H1 (cell line): ENCODE measurements around the gene COA1. TPM values are rescaled to one million over a fixed set of nuclear protein-coding genes. Genes with fewer than 3 reads are reported as not detected.

Experiments used
- CTCF ChIA-PET: fragments of 300-600 bp; sonication (Branson Sonifier 250); formaldehyde crosslinking; loops from one replicate; lab custom pipeline; 2021; ENCODE audit not compliant: partially characterized antibody; lab: Charles Lee
- POLR2A ChIA-PET: fragments of 300-600 bp; sonication (Branson Sonifier 250); formaldehyde crosslinking; loops from one replicate; lab custom pipeline; 2021; ENCODE audit warnings: inconsistent platforms; ENCODE audit not compliant: partially characterized antibody; lab: Charles Lee
- DNase-seq, 2 experiments: peaks; one replicate each; pipeline versions ENCODE4 v3.0.0 to v3.0.0-alpha.2; 2010 to 2022; ENCODE audit warnings: low spot score in 2 of 2, low read depth in 1 of 2, mixed read lengths in 1 of 2
- FAIRE-seq: peaks from 2 replicates; lab custom pipeline; 2011; peaks lifted over from hg19 to GRCh38; lab: Jason Lieb, UNC
- H2AFZ ChIP-seq: 2 replicates; pipeline ENCODE4 v1.8.1; 2012; ENCODE audit warnings: low read length, inconsistent platforms
- H2AK5ac ChIP-seq: 2 replicates; pipeline ENCODE4 v1.6.1; 2013; ENCODE audit warnings: low read depth, low read length
- H2BK120ac ChIP-seq: replicated peaks from 2 replicates; pipeline ENCODE3; 2013; ENCODE audit warnings: low read depth, low read length, inconsistent platforms
- H2BK12ac ChIP-seq: 2 replicates; pipeline ENCODE4 v1.6.1; 2013; ENCODE audit warnings: low read depth, low read length
- H2BK15ac ChIP-seq: 2 replicates; pipeline ENCODE4 v1.6.1; 2013; ENCODE audit warnings: low read length
- H2BK20ac ChIP-seq: 2 replicates; pipeline ENCODE4 v1.6.1; 2013; ENCODE audit warnings: low read length
- H2BK5ac ChIP-seq: 2 replicates; pipeline ENCODE4 v1.6.1; 2013; ENCODE audit warnings: low read depth, low read length
- H3K14ac ChIP-seq: 2 replicates; pipeline ENCODE4 v1.6.1; 2013; ENCODE audit warnings: inconsistent platforms; ENCODE audit not compliant: insufficient read length
- H3K18ac ChIP-seq: 2 replicates; pipeline ENCODE4 v1.6.1; 2013; ENCODE audit warnings: low read length; ENCODE audit errors: extremely low read depth
- H3K23ac ChIP-seq: 2 replicates; pipeline ENCODE4 v1.6.1; 2013; ENCODE audit warnings: inconsistent platforms; ENCODE audit not compliant: insufficient read length
- H3K23me2 ChIP-seq: 2 replicates; pipeline ENCODE4 v1.6.1; 2013; ENCODE audit warnings: low read depth, low read length
- H3K27ac ChIP-seq: 2 replicates; pipeline ENCODE4 v1.6.1; 2011; ENCODE audit warnings: low read depth, low read length, inconsistent platforms
- H3K27me3 ChIP-seq, 4 experiments: replicated peaks in 1 of 4; 1 replicate in 1 of 4; 2 replicates in 3 of 4; pipeline versions ENCODE4 v1.6.1 to v1.8.1; 2011 to 2013; ENCODE audit warnings: low read length in 3 of 4, mild to moderate bottlenecking in 3 of 4, inconsistent platforms in 2 of 4, mixed read lengths in 2 of 4, moderate library complexity in 1 of 4; ENCODE audit not compliant: control insufficient read depth in 3 of 4, insufficient read depth in 3 of 4; ENCODE audit errors: extremely low read depth in 1 of 4
- H3K36me3 ChIP-seq, 4 experiments: 2 replicates each; pipeline versions ENCODE4 v1.6.1 to v1.8.1; 2011 to 2013; ENCODE audit warnings: mild to moderate bottlenecking in 4 of 4, low read length in 3 of 4, moderate library complexity in 2 of 4, control low read depth in 1 of 4, inconsistent platforms in 1 of 4; ENCODE audit not compliant: insufficient read depth in 4 of 4, control insufficient read depth in 2 of 4
- H3K4ac ChIP-seq: replicated peaks from 2 replicates; pipeline ENCODE3; 2013; ENCODE audit warnings: low read length, low read depth, mixed read lengths, inconsistent platforms; ENCODE audit not compliant: insufficient read length
- H3K4me1 ChIP-seq, 4 experiments: replicated peaks in 1 of 4; 1 replicate in 1 of 4; 2 replicates in 3 of 4; pipeline versions ENCODE4 v1.6.1 to v1.8.1; 2011 to 2013; ENCODE audit warnings: low read length in 3 of 4, inconsistent platforms in 2 of 4, mixed read lengths in 1 of 4; ENCODE audit not compliant: insufficient read depth in 4 of 4, control insufficient read depth in 3 of 4
- H3K4me2 ChIP-seq, 2 experiments: 2 replicates each; pipeline versions ENCODE4 v1.6.1 to v1.8.1; 2011 to 2013; ENCODE audit warnings: low read depth in 2 of 2, low read length in 2 of 2, control low read depth in 1 of 2, inconsistent platforms in 1 of 2, mild to moderate bottlenecking in 1 of 2; ENCODE audit not compliant: insufficient read depth in 1 of 2
- H3K4me3 ChIP-seq, 4 experiments: fragments of 200-600, 300-600 bp in 1 of 4; sonication (generic), shearing (Covaris generic), sonication (Bioruptor Twin) in 1 of 4; 2 replicates each; pipeline versions ENCODE4 v1.5.1 to v1.8.1; 2011 to 2016; ENCODE audit warnings: low read length in 4 of 4, low read depth in 3 of 4, control low read depth in 2 of 4, inconsistent platforms in 2 of 4, mild to moderate bottlenecking in 2 of 4, mixed read lengths in 1 of 4, moderate library complexity in 1 of 4; ENCODE audit not compliant: insufficient read depth in 2 of 4; ENCODE audit errors: extremely low read depth in 1 of 4
- H3K56ac ChIP-seq: replicated peaks from 2 replicates; pipeline ENCODE3; 2013; ENCODE audit warnings: low read depth, mild to moderate bottlenecking, mixed read lengths, low read length, inconsistent platforms; ENCODE audit not compliant: insufficient read length
- H3K79me1 ChIP-seq: 2 replicates; pipeline ENCODE4 v1.6.1; 2013; ENCODE audit warnings: low read depth, low read length, control low read depth
- H3K79me2 ChIP-seq, 2 experiments: 2 replicates each; pipeline versions ENCODE4 v1.6.1 to v1.8.1; 2012 to 2013; ENCODE audit warnings: low read length in 2 of 2, mild to moderate bottlenecking in 2 of 2, inconsistent platforms in 1 of 2; ENCODE audit not compliant: insufficient read depth in 2 of 2, control insufficient read depth in 1 of 2
- H3K9ac ChIP-seq, 4 experiments: replicated peaks in 1 of 4; 1 replicate in 1 of 4; 2 replicates in 3 of 4; pipeline versions ENCODE4 v1.6.1 to v1.8.1; 2011 to 2013; ENCODE audit warnings: low read depth in 3 of 4, low read length in 3 of 4, control low read depth in 2 of 4, mild to moderate bottlenecking in 2 of 4, moderate library complexity in 2 of 4, inconsistent platforms in 1 of 4; ENCODE audit errors: extremely low read depth in 1 of 4
- H3K9me3 ChIP-seq, 2 experiments: 2 replicates each; pipeline versions ENCODE4 v1.6.1 to v1.8.1; 2012 to 2013; ENCODE audit warnings: mild to moderate bottlenecking in 2 of 2, moderate library complexity in 2 of 2, control low read depth in 1 of 2, inconsistent platforms in 1 of 2, low read depth in 1 of 2, low read length in 1 of 2, mixed read lengths in 1 of 2; ENCODE audit not compliant: insufficient read depth in 2 of 2
- H4K20me1 ChIP-seq, 2 experiments: replicated peaks in 1 of 2; 2 replicates each; pipeline versions ENCODE3 to v1.8.1; 2011 to 2013; ENCODE audit warnings: inconsistent platforms in 2 of 2, low read length in 2 of 2, mild to moderate bottlenecking in 1 of 2; ENCODE audit not compliant: insufficient read depth in 2 of 2, control insufficient read depth in 1 of 2
- H4K5ac ChIP-seq: 2 replicates; pipeline ENCODE4 v1.6.1; 2013; ENCODE audit warnings: low read length, low read depth, mixed read lengths, inconsistent platforms; ENCODE audit not compliant: insufficient read length
- H4K8ac ChIP-seq: 2 replicates; pipeline ENCODE4 v1.8.0; 2013; ENCODE audit warnings: mild to moderate bottlenecking, moderate library complexity, low read length, inconsistent platforms; ENCODE audit not compliant: insufficient read depth; ENCODE audit errors: extremely low read depth
- H4K91ac ChIP-seq: replicated peaks from 2 replicates; pipeline ENCODE3; 2013; ENCODE audit warnings: low read length, mixed read lengths, inconsistent platforms; ENCODE audit not compliant: insufficient read length
- SAP30 ChIP-seq: fragments of 300-600 bp; sonication (generic); IDR thresholded peaks from 2 replicates; pipeline ENCODE4 v1.7.1; 2012; ENCODE audit warnings: low read length, moderate library complexity, mild to moderate bottlenecking, inconsistent platforms; ENCODE audit not compliant: insufficient read depth, insufficient replicate concordance
- WGBS, 2 experiments: shearing (Covaris generic) in 1 of 2; methylation state at CpG; one replicate each; pipeline versions ENCODE4 v1.1.6 to v1.1.7; 2013 to 2015; ENCODE audit warnings: low lambda C conversion rate in 2 of 2, mixed read lengths in 2 of 2, inconsistent platforms in 1 of 2, low coverage in 1 of 2, missing lambda C conversion rate in 1 of 2; ENCODE audit not compliant: insufficient replicate concordance in 2 of 2, insufficient coverage in 1 of 2, insufficient read length in 1 of 2; ENCODE audit errors: extremely low coverage in 1 of 2, missing lambda C conversion rate in 1 of 2; 5-methylcytosine and 5-hydroxymethylcytosine counted together
- polyA plus RNA-seq, 7 experiments: library from polyadenylated mRNA; depleted of rRNA in 3 of 7; stranded (reverse) in 5 of 7; unstranded in 2 of 7; fragments of >200 nt in 5 of 7; fragments of 200-250 nt in 2 of 7; gene quantifications; 1 replicate in 5 of 7; 2 replicates in 1 of 7; 4 replicates in 1 of 7; pipeline versions ENCODE4 v1.2.1 to v1.2.3, GENCODE V29; 2011 to 2013; ENCODE audit warnings: missing spikeins in 2 of 7, mixed read lengths in 2 of 7
- total RNA-seq: library from RNA; stranded (reverse); fragmentation: NEBNext Ultra II Directional; extraction: Animal tissue kit (Norgen Biotek cat#: 25700); gene quantifications from 2 replicates; pipeline ENCODE4 v1.2.1, GENCODE V29; 2021

The COA1 gene
- total and polyA plus RNA-seq, 2 of the 8 experiments (the other 6 are each of a cell fraction or from before 2014, with no cell fraction given) = 98.6 to 143 TPM

DNA sequence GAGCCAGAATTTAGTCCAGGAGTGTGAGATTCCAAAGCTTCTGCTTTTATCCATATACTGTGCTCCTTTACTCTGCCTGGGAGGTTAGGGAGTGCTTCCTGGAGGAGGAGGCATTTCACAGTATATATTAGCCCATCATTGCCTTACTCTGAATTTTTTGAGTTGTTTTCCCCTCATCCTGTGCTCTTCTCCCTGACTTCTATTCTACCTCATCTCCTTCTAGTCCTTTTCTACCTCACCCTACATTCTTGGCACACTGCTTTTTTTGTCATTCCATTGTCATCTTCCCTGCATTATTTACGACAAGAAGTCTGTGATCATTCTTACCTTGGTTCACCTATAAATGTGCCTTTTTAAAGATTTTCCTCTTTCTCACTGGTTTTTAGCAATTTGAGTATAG is 125.1 kb downstream of the COA1 start:
- no peak overlapping the region for H2AK5ac ChIP-seq
- FAIRE-seq (no peak), DNase-seq (no peak)
- H3K4me2 ChIP-seq = no peak overlapping the region
- no peak overlapping the region for H4K91ac ChIP-seq
- H3K9ac ChIP-seq = no peak overlapping the region
- TF ChIP-seq SAP30 = no peak
- CTCF ChIA-PET = interaction anchor here (1.3 to 3.2 kb wide), 3 partner anchors 11 to 22 kb away, joined by 4 to 17 read pairs (median 4); partner anchors contain the start of gene STK17A
- H4K20me1 ChIP-seq = peaks cover 2% of the 10 kb centered on the region in 2 experiments
- no peak overlapping the region for H2BK15ac ChIP-seq
- no peak overlapping the region for H2BK20ac ChIP-seq
- no peak overlapping the region for H2BK5ac ChIP-seq
- peaks cover 0 to 6% (median 2%) of the 10 kb centered on the region in 4 experiments; a peak in 4 of 7 replicates for H3K4me1 ChIP-seq
- H4K5ac ChIP-seq = no peak overlapping the region
- no peak overlapping the region for H3K14ac ChIP-seq
- no peak overlapping the region for H2BK120ac ChIP-seq
- no peak overlapping the region for H3K4me3 ChIP-seq
- H3K27ac ChIP-seq = no peak overlapping the region
- 89% methylated on average over 1 of the region's 1 CpG; no CpG with 5 or more reads in 1 of the 2 experiments for WGBS, 2 experiments
- no peak overlapping the region for H2AFZ ChIP-seq
- H2BK12ac ChIP-seq = no peak overlapping the region
- no peak overlapping the region for H3K56ac ChIP-seq
- no peak overlapping the region for H3K23ac ChIP-seq
- H3K36me3 ChIP-seq = peaks cover 0 to 2% (median 0%) of the 10 kb centered on the region in 4 experiments; a peak in 3 of 8 replicates
- no peaks in the 10 kb centered on the region; a peak in 1 of 7 replicates for H3K27me3 ChIP-seq
- no peak overlapping the region for H3K4ac ChIP-seq
- POLR2A ChIA-PET = interaction anchor here (0.6 to 1.0 kb wide), 3 partner anchors 26 to 361 kb away, joined by 3 read pairs; no protein-coding TSS in a partner anchor
- H3K23me2 ChIP-seq = no peaks in the 10 kb centered on the region
- no peaks in the 10 kb centered on the region for H3K79me2 ChIP-seq
- no peak overlapping the region for H3K18ac ChIP-seq
- H3K9me3 ChIP-seq = no peaks in the 10 kb centered on the region
- H3K79me1 ChIP-seq = no peaks in the 10 kb centered on the region
- H4K8ac ChIP-seq = no peak overlapping the region
